Neural cell (in vitro differentiated cells): ENCODE data around the gene USP4. TPM values are rescaled to one million over a fixed set of nuclear protein-coding genes. Genes with fewer than 3 reads are reported as not detected.

Experiments used
- H2AFZ ChIP-seq: fragments of 200-600, 300-800 bp; sonication (generic), shearing (Covaris generic); 2 replicates; pipeline ENCODE4 v1.6.0; 2014; ENCODE audit warnings: low read depth, mild to moderate bottlenecking, antibody characterized with exemption, low read length, moderate library complexity
- H3F3A ChIP-seq: fragments of 200-600 bp; shearing (Covaris generic); 2 replicates; pipeline ENCODE4 v1.6.1; 2016; ENCODE audit warnings: mild to moderate bottlenecking, moderate library complexity, mixed read lengths, antibody characterized with exemption, low read length; ENCODE audit not compliant: insufficient read depth, poor library complexity, severe bottlenecking
- H3K27ac ChIP-seq: fragments of 200-600, 300-800 bp; sonication (generic), shearing (Covaris generic); 2 replicates; pipeline ENCODE4 v1.5.1; 2014; ENCODE audit warnings: mild to moderate bottlenecking, low read length, moderate library complexity
- H3K27me3 ChIP-seq: fragments of 300-800, 200-600 bp; sonication (generic), shearing (Covaris generic); 2 replicates; pipeline ENCODE4 v1.6.0; 2014; ENCODE audit warnings: mild to moderate bottlenecking, low read depth, low read length, moderate library complexity; ENCODE audit not compliant: insufficient read depth
- H3K36me3 ChIP-seq: fragments of 300-800, 200-600 bp; sonication (generic), shearing (Covaris generic); 2 replicates; pipeline ENCODE4 v1.5.1; 2014; ENCODE audit warnings: mild to moderate bottlenecking, antibody characterized with exemption, low read length, moderate library complexity; ENCODE audit not compliant: insufficient read depth
- H3K4me2 ChIP-seq: fragments of 300-800, 200-600 bp; sonication (generic), shearing (Covaris generic); 2 replicates; pipeline ENCODE4 v1.6.0; 2014; ENCODE audit warnings: mild to moderate bottlenecking, low read length
- H3K4me3 ChIP-seq: fragments of 300-800, 200-600 bp; sonication (generic), shearing (Covaris generic); 2 replicates; pipeline ENCODE4 v1.5.1; 2014; ENCODE audit warnings: mild to moderate bottlenecking, low read length, moderate library complexity
- H3K79me2 ChIP-seq: fragments of 200-600 bp; shearing (Covaris generic); replicated peaks from 2 replicates; pipeline ENCODE4 v1.6.0; 2014; ENCODE audit warnings: mild to moderate bottlenecking, low read length, moderate library complexity; ENCODE audit not compliant: insufficient read depth
- H3K9ac ChIP-seq: fragments of 300-800, 200-600 bp; sonication (generic), shearing (Covaris generic); 2 replicates; pipeline ENCODE4 v1.6.1; 2016; ENCODE audit warnings: mild to moderate bottlenecking, low read length, mixed read lengths
- H3K9me2 ChIP-seq: fragments of 200-600 bp; shearing (Covaris generic); 2 replicates; pipeline ENCODE4 v1.6.1; 2016; ENCODE audit warnings: mild to moderate bottlenecking, low read length, mixed read lengths; ENCODE audit not compliant: insufficient read depth
- H3K9me3 ChIP-seq: fragments of 200-600, 300-800 bp; sonication (generic), shearing (Covaris generic); 2 replicates; pipeline ENCODE4 v1.6.1; 2016; ENCODE audit warnings: mild to moderate bottlenecking, mixed run types, low read length, moderate library complexity, mixed read lengths
- H4K20me1 ChIP-seq: fragments of 200-600 bp; shearing (Covaris generic); 2 replicates; pipeline ENCODE4 v1.6.1; 2016; ENCODE audit warnings: mild to moderate bottlenecking, mixed run types; ENCODE audit not compliant: insufficient read depth
- EP300 ChIP-seq: fragments of 450-650 bp; conservative IDR thresholded peaks from 2 replicates; pipeline ENCODE4 v1.6.1; 2014; ENCODE audit warnings: antibody characterized with exemption, mild to moderate bottlenecking, moderate library complexity; ENCODE audit not compliant: poor library complexity, severe bottlenecking
- EZH2 ChIP-seq: fragments of 200-600, 300-800 bp; shearing (Covaris generic), sonication (generic); IDR thresholded peaks from 2 replicates; pipeline ENCODE4 v1.6.1; 2014; ENCODE audit warnings: antibody characterized with exemption, low read length, borderline replicate concordance, mild to moderate bottlenecking; ENCODE audit not compliant: insufficient read depth, poor library complexity, severe bottlenecking
- MXI1 ChIP-seq: fragments of 450-650 bp; conservative IDR thresholded peaks from 2 replicates; pipeline ENCODE4 v1.6.1; 2014; ENCODE audit warnings: antibody characterized with exemption, mild to moderate bottlenecking; ENCODE audit not compliant: poor library complexity, severe bottlenecking
- POLR2AphosphoS5 ChIP-seq: IDR thresholded peaks from 2 replicates; pipeline ENCODE4 v1.6.1; 2012
- RAD21 ChIP-seq: fragments of 450-650 bp; conservative IDR thresholded peaks from 2 replicates; pipeline ENCODE4 v1.6.1; 2014; ENCODE audit warnings: antibody characterized with exemption, mild to moderate bottlenecking, moderate library complexity
- SMC3 ChIP-seq: fragments of 450-650 bp; conservative IDR thresholded peaks from 2 replicates; pipeline ENCODE4 v1.6.1; 2014; ENCODE audit warnings: antibody characterized with exemption, mild to moderate bottlenecking, moderate library complexity; ENCODE audit not compliant: poor library complexity
- TAF1 ChIP-seq: IDR thresholded peaks from 2 replicates; pipeline ENCODE4 v1.6.1; 2012; ENCODE audit warnings: low read depth
- polyA plus RNA-seq: library from polyadenylated mRNA; depleted of rRNA; stranded (reverse); fragments of >200 nt; gene quantifications from 2 replicates; pipeline ENCODE4 v1.2.3, GENCODE V29; 2014
- TF ChIP-seq, protein P1 (sequence below): fragments of 450-650 bp; IDR thresholded peaks from 2 replicates; pipeline ENCODE4 v1.5.1; 2014; ENCODE audit warnings: antibody characterized with exemption, mild to moderate bottlenecking, moderate library complexity; ENCODE audit not compliant: poor library complexity, severe bottlenecking
- TF ChIP-seq, protein P2 (sequence below): IDR thresholded peaks from 2 replicates; pipeline ENCODE4 v1.6.1; 2012; ENCODE audit warnings: borderline replicate concordance

Gene USP4
- polyA plus RNA-seq, 1 donor from 2014 or later, result 35.5 TPM

GRCh38 chr3:49387721-49388120 is 47.9 kb upstream of the USP4 start:
- no peaks in the 10 kb centered on the region for H4K20me1 ChIP-seq
- no peak overlapping the region for H2AFZ ChIP-seq
- H3K9me3 ChIP-seq, result no peaks in the 10 kb centered on the region
- H3K4me3 ChIP-seq, result no peak overlapping the region
- no peaks in the 10 kb centered on the region for H3K36me3 ChIP-seq
- H3K9me2 ChIP-seq, result no peaks in the 10 kb centered on the region
- no peaks in the 10 kb centered on the region for H3F3A ChIP-seq
- peaks cover 57% of the 10 kb centered on the region for H3K79me2 ChIP-seq
- TF ChIP-seq EP300 (no peak), RAD21 (no peak), POLR2AphosphoS5 (no peak), MXI1 (no peak), TAF1 (no peak), EZH2 (no peak), SMC3 (no peak)
- TF ChIP-seq, protein P1, sequence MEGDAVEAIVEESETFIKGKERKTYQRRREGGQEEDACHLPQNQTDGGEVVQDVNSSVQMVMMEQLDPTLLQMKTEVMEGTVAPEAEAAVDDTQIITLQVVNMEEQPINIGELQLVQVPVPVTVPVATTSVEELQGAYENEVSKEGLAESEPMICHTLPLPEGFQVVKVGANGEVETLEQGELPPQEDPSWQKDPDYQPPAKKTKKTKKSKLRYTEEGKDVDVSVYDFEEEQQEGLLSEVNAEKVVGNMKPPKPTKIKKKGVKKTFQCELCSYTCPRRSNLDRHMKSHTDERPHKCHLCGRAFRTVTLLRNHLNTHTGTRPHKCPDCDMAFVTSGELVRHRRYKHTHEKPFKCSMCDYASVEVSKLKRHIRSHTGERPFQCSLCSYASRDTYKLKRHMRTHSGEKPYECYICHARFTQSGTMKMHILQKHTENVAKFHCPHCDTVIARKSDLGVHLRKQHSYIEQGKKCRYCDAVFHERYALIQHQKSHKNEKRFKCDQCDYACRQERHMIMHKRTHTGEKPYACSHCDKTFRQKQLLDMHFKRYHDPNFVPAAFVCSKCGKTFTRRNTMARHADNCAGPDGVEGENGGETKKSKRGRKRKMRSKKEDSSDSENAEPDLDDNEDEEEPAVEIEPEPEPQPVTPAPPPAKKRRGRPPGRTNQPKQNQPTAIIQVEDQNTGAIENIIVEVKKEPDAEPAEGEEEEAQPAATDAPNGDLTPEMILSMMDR, result no peak
- TF ChIP-seq, protein P2, sequence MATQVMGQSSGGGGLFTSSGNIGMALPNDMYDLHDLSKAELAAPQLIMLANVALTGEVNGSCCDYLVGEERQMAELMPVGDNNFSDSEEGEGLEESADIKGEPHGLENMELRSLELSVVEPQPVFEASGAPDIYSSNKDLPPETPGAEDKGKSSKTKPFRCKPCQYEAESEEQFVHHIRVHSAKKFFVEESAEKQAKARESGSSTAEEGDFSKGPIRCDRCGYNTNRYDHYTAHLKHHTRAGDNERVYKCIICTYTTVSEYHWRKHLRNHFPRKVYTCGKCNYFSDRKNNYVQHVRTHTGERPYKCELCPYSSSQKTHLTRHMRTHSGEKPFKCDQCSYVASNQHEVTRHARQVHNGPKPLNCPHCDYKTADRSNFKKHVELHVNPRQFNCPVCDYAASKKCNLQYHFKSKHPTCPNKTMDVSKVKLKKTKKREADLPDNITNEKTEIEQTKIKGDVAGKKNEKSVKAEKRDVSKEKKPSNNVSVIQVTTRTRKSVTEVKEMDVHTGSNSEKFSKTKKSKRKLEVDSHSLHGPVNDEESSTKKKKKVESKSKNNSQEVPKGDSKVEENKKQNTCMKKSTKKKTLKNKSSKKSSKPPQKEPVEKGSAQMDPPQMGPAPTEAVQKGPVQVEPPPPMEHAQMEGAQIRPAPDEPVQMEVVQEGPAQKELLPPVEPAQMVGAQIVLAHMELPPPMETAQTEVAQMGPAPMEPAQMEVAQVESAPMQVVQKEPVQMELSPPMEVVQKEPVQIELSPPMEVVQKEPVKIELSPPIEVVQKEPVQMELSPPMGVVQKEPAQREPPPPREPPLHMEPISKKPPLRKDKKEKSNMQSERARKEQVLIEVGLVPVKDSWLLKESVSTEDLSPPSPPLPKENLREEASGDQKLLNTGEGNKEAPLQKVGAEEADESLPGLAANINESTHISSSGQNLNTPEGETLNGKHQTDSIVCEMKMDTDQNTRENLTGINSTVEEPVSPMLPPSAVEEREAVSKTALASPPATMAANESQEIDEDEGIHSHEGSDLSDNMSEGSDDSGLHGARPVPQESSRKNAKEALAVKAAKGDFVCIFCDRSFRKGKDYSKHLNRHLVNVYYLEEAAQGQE, result no peak
- no peak overlapping the region for H3K27ac ChIP-seq
- no peak overlapping the region for H3K9ac ChIP-seq
- H3K27me3 ChIP-seq, result no peaks in the 10 kb centered on the region
- no peak overlapping the region for H3K4me2 ChIP-seq

DNA sequence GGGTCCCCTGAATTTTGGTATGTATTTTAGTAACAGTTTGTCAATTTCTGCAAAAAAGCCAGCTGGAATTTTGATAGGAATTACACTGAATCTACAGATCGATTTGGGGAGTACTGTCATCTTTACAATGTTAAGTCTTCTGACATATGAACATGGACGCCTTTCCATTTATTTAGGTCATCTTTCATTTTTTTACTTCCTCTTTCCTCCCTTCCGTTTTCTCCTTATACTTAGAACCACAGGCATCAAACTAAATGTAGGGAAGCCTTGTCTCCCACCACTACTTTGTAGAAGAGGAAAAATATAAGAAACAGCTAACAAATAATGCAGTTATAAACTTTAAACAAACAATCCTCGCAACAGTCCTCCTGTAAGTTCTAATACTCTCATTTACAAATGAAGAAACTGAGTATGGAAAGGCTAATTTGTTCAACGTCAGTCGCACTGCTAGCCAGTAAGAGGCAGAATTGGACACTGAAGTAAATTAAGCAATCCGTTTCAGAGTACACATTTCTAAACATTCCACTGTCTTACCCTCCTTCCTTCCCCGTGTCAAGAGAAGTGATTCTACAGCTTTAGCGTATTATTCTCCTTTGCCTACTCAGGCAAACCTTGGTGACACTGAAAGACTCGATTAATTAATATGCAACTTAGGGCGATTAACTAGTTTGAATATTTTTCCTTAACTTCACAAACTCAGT is 46.4 kb upstream of the USP4 start:
- Histone ChIP-seq H3F3A (no peaks in the 10 kb centered on the region), H2AFZ (no peak overlapping the region), H3K9me2 (no peaks in the 10 kb centered on the region), H3K27ac (no peak overlapping the region), H3K27me3 (no peaks in the 10 kb centered on the region), H3K36me3 (no peaks in the 10 kb centered on the region), H3K4me2 (no peak overlapping the region), H3K4me3 (no peak overlapping the region), H3K79me2 (peaks cover 59% of the 10 kb centered on the region), H3K9ac (no peak overlapping the region), H4K20me1 (no peaks in the 10 kb centered on the region), H3K9me3 (no peaks in the 10 kb centered on the region)
- TF ChIP-seq POLR2AphosphoS5 (no peak), EZH2 (no peak), RAD21 (no peak), EP300 (no peak), MXI1 (no peak), TAF1 (no peak)
- TF ChIP-seq, protein P1, result no peak
- TF ChIP-seq, protein P2, result no peak
